SH-SY5Y (cell line): Measurements from ENCODE around the gene LCMT1.

Source experiments
- GATA2 ChIP-seq: IDR thresholded peaks from 2 replicates; pipeline ENCODE4 v1.6.1; 2011; ENCODE audit warnings: mild to moderate bottlenecking, low read depth, low read length
- GATA3 ChIP-seq: IDR thresholded peaks from 2 replicates; pipeline ENCODE4 v1.6.1; 2011; ENCODE audit warnings: low read depth, mild to moderate bottlenecking, low read length, moderate library complexity

- TF ChIP-seq GATA3 (no peak), GATA2 (no peak)
These were observed 86.5 kb downstream of the LCMT1 start for GRCh38 chr16:25198021-25198420.
